ENCODE results near the gene ANKRD11.

Gene ANKRD11

DNA sequence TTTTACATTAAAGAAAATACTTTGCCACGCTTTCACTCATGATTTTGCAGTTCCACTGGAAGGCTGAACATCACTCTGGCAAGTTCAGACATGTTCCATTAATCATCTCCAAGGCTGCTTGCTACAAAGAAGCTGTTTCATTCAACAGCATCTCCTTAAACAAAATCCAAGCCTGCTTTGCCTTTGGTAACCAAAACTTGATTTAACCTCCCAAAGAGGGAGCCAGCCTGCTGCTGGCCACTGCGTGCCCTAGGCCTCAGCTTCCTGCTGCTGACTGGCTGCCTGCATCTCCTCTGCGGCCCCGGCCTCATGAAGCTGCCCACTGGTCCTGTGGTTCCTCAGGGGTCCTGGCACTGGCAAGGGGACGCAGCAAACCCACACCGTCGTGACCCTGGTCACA lies 31.8 kb downstream of the ANKRD11 start:
- Histone ChIP-seq H2AK5ac (ENCODE audit: low read length) (peak overlapping the region; percentile 51), H3K4ac (ENCODE audit: low read depth, low read length) (peak overlapping the region; percentile 85), H2AFZ (ENCODE audit: insufficient read depth, low read length, poor library complexity) (peak overlapping the region; percentile 53), H4K12ac (ENCODE audit: low read depth, low read length) (no peak overlapping the region), H3K27ac (ENCODE audit: low read depth, low read length) (peak overlapping the region; percentile 4), H4K8ac (ENCODE audit: low read depth, low read length) (peak overlapping the region; percentile 1), H3K79me2 (ENCODE audit: control insufficient read depth, insufficient read depth, low read length, poor library complexity) (peaks cover 32% of the 10 kb centered on the region), H3K14ac (ENCODE audit: low read length) (peak overlapping the region; percentile 72), H2BK5ac (ENCODE audit: low read depth, low read length, poor library complexity) (peak overlapping the region; percentile 66), H3K4me2 (ENCODE audit: low read length) (no peak overlapping the region), H3K18ac (ENCODE audit: low read length) (peak overlapping the region; percentile 65), H3K4me1 (ENCODE audit: control insufficient read depth in 1 of 2, insufficient read depth in 2 of 2, low read length in 2 of 2) (peaks cover 9% of the 10 kb centered on the region in 2 experiments), H3K79me1 (ENCODE audit: low read length) (peaks cover 2% of the 10 kb centered on the region), H3K23ac (ENCODE audit: low read length) (no peak overlapping the region), H3K36me3 (ENCODE audit: control insufficient read depth in 1 of 2, insufficient read depth in 2 of 2, low read length in 2 of 2) (peaks cover 0 to 2% of the 10 kb centered on the region in 2 experiments), H3K9ac (ENCODE audit: low read length) (no peak overlapping the region), H3K9me3 (ENCODE audit: insufficient read depth, low read depth, low read length) (no peaks in the 10 kb centered on the region), H3K4me3 (ENCODE audit: low read depth, low read length) (no peak overlapping the region), H3K27me3 (ENCODE audit: insufficient read depth, low read length) (no peaks in the 10 kb centered on the region), H4K91ac (ENCODE audit: low read depth, low read length) (peak overlapping the region; percentile 85), H2BK12ac (ENCODE audit: low read length) (peak overlapping the region; percentile 12), H2BK120ac (ENCODE audit: insufficient read depth, low read length, poor library complexity) (peak overlapping the region; percentile 48)
- no CpG with 5 or more reads among the region's 7 CpGs for WGBS (ENCODE audit: extremely low coverage, insufficient coverage, insufficient read length)
- no peak for DNase-seq

DNA sequence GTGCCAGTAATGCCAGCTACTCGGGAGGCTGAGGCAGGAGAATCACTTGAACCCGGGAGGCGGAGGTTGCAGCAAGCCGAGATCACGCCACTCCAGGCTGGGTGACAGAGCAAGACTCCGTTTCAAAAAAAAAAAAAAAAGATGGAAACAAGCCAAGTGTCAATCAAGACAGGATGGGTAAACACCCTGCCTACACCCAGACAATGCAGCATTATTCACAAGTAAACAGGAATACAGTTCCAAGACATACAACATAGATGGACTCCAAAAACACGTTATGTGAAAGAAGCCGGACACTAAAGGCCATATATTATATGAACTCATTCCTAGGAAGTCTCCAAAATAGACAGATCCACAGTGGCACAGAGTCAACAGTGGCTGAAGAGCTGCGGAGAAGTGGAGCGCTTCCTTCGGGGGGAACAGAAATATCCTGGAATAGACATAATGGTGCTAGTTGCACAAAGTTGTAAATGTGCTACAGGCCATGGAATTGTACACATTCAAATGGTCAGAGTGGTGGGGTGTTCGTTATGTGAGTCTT lies 33.9 kb downstream of the ANKRD11 start:
- Histone ChIP-seq H3K79me2 (ENCODE audit: control insufficient read depth, insufficient read depth, low read length, poor library complexity) (peaks cover 37% of the 10 kb centered on the region), H3K27ac (ENCODE audit: low read depth, low read length) (no peak overlapping the region), H2AK5ac (ENCODE audit: low read length) (no peak overlapping the region), H3K4me1 (ENCODE audit: control insufficient read depth in 1 of 2, insufficient read depth in 2 of 2, low read length in 2 of 2) (peaks cover 10% of the 10 kb centered on the region in 2 experiments), H2AFZ (ENCODE audit: insufficient read depth, low read length, poor library complexity) (no peak overlapping the region), H2BK120ac (ENCODE audit: insufficient read depth, low read length, poor library complexity) (no peak overlapping the region), H3K9ac (ENCODE audit: low read length) (no peak overlapping the region), H4K91ac (ENCODE audit: low read depth, low read length) (no peak overlapping the region), H3K36me3 (ENCODE audit: control insufficient read depth in 1 of 2, insufficient read depth in 2 of 2, low read length in 2 of 2) (no peaks in the 10 kb centered on the region), H3K14ac (ENCODE audit: low read length) (no peak overlapping the region), H4K12ac (ENCODE audit: low read depth, low read length) (no peak overlapping the region), H3K4me2 (ENCODE audit: low read length) (no peak overlapping the region), H3K9me3 (ENCODE audit: insufficient read depth, low read depth, low read length) (no peaks in the 10 kb centered on the region), H3K18ac (ENCODE audit: low read length) (no peak overlapping the region), H3K4me3 (ENCODE audit: low read depth, low read length) (no peak overlapping the region), H3K23ac (ENCODE audit: low read length) (no peak overlapping the region), H3K4ac (ENCODE audit: low read depth, low read length) (peak overlapping the region; percentile 73), H3K79me1 (ENCODE audit: low read length) (peaks cover 2% of the 10 kb centered on the region), H2BK5ac (ENCODE audit: low read depth, low read length, poor library complexity) (no peak overlapping the region), H2BK12ac (ENCODE audit: low read length) (no peak overlapping the region), H4K8ac (ENCODE audit: low read depth, low read length) (no peak overlapping the region), H3K27me3 (ENCODE audit: insufficient read depth, low read length) (no peaks in the 10 kb centered on the region)
- no CpG with 5 or more reads among the region's 12 CpGs for WGBS (ENCODE audit: extremely low coverage, insufficient coverage, insufficient read length)
- no peak for DNase-seq

GRCh38 chr16:89455692-89456091 lies 34.7 kb downstream of the ANKRD11 start:
- no peak overlapping the region for H3K4me3 ChIP-seq (ENCODE audit: low read depth, low read length)
- H4K12ac ChIP-seq (ENCODE audit: low read depth, low read length): no peak overlapping the region

GRCh38 chr16:89455178-89455577 lies 35.2 kb downstream of the ANKRD11 start:
- Histone ChIP-seq H2AFZ (ENCODE audit: insufficient read depth, low read length, poor library complexity) (no peak overlapping the region), H2BK12ac (ENCODE audit: low read length) (no peak overlapping the region), H3K4me2 (ENCODE audit: low read length) (no peak overlapping the region), H3K27me3 (ENCODE audit: insufficient read depth, low read length) (no peaks in the 10 kb centered on the region), H3K4ac (ENCODE audit: low read depth, low read length) (peak overlapping the region; percentile 12), H3K27ac (ENCODE audit: low read depth, low read length) (no peak overlapping the region), H3K79me1 (ENCODE audit: low read length) (peaks cover 2% of the 10 kb centered on the region), H3K18ac (ENCODE audit: low read length) (no peak overlapping the region), H3K9me3 (ENCODE audit: insufficient read depth, low read depth, low read length) (no peaks in the 10 kb centered on the region), H2BK120ac (ENCODE audit: insufficient read depth, low read length, poor library complexity) (no peak overlapping the region), H2BK5ac (ENCODE audit: low read depth, low read length, poor library complexity) (no peak overlapping the region), H2AK5ac (ENCODE audit: low read length) (no peak overlapping the region), H3K36me3 (ENCODE audit: control insufficient read depth in 1 of 2, insufficient read depth in 2 of 2, low read length in 2 of 2) (no peaks in the 10 kb centered on the region), H3K14ac (ENCODE audit: low read length) (no peak overlapping the region), H3K79me2 (ENCODE audit: control insufficient read depth, insufficient read depth, low read length, poor library complexity) (peaks cover 35% of the 10 kb centered on the region), H3K4me3 (ENCODE audit: low read depth, low read length) (no peak overlapping the region), H4K8ac (ENCODE audit: low read depth, low read length) (no peak overlapping the region), H4K91ac (ENCODE audit: low read depth, low read length) (no peak overlapping the region), H3K9ac (ENCODE audit: low read length) (no peak overlapping the region), H3K4me1 (ENCODE audit: control insufficient read depth in 1 of 2, insufficient read depth in 2 of 2, low read length in 2 of 2) (peaks cover 10 to 11% of the 10 kb centered on the region in 2 experiments), H3K23ac (ENCODE audit: low read length) (no peak overlapping the region), H4K12ac (ENCODE audit: low read depth, low read length) (no peak overlapping the region)
- WGBS (ENCODE audit: extremely low coverage, insufficient coverage, insufficient read length): no CpG with 5 or more reads among the region's 2 CpGs
- no peak for DNase-seq

More at GRCh38 chr16:89455692-89456091, 34.7 kb downstream of the ANKRD11 start:
- no peak overlapping the region for H3K23ac ChIP-seq (ENCODE audit: low read length)
- no peaks in the 10 kb centered on the region for H3K36me3 ChIP-seq (ENCODE audit: control insufficient read depth in 1 of 2, insufficient read depth in 2 of 2, low read length in 2 of 2)
- no peak overlapping the region for H2AFZ ChIP-seq (ENCODE audit: insufficient read depth, low read length, poor library complexity)
- H3K4me1 ChIP-seq (ENCODE audit: control insufficient read depth in 1 of 2, insufficient read depth in 2 of 2, low read length in 2 of 2): peaks cover 10% of the 10 kb centered on the region in 2 experiments
- H3K9me3 ChIP-seq (ENCODE audit: insufficient read depth, low read depth, low read length): no peaks in the 10 kb centered on the region
- H3K27ac ChIP-seq (ENCODE audit: low read depth, low read length): no peak overlapping the region
- H3K4ac ChIP-seq (ENCODE audit: low read depth, low read length): peak overlapping the region; percentile 70
- H4K8ac ChIP-seq (ENCODE audit: low read depth, low read length): no peak overlapping the region
- no peak overlapping the region for H3K4me2 ChIP-seq (ENCODE audit: low read length)
- peaks cover 2% of the 10 kb centered on the region for H3K79me1 ChIP-seq (ENCODE audit: low read length)
- H3K27me3 ChIP-seq (ENCODE audit: insufficient read depth, low read length): no peaks in the 10 kb centered on the region
- no peak for DNase-seq
- no peak overlapping the region for H2AK5ac ChIP-seq (ENCODE audit: low read length)
- no peak overlapping the region for H4K91ac ChIP-seq (ENCODE audit: low read depth, low read length)
- H3K14ac ChIP-seq (ENCODE audit: low read length): no peak overlapping the region
- H3K9ac ChIP-seq (ENCODE audit: low read length): no peak overlapping the region
- WGBS (ENCODE audit: extremely low coverage, insufficient coverage, insufficient read length): no CpG with 5 or more reads among the region's 2 CpGs
- H3K79me2 ChIP-seq (ENCODE audit: control insufficient read depth, insufficient read depth, low read length, poor library complexity): peaks cover 37% of the 10 kb centered on the region
- H3K18ac ChIP-seq (ENCODE audit: low read length): no peak overlapping the region
- H2BK5ac ChIP-seq (ENCODE audit: low read depth, low read length, poor library complexity): no peak overlapping the region
- no peak overlapping the region for H2BK12ac ChIP-seq (ENCODE audit: low read length)
- H2BK120ac ChIP-seq (ENCODE audit: insufficient read depth, low read length, poor library complexity): no peak overlapping the region

All from trophoblast cell (in vitro differentiated cells and primary cell).